Midbrain (tissue), 1 donor: ENCODE results near the gene TMEM204.

Source experiments
- DNase-seq: peaks from one replicate; lab custom pipeline; 2025; lab: John Stamatoyannopoulos, UW

Gene TMEM204

GRCh38 chr16:1538804-1539520, 5.5 kb downstream of the TMEM204 start:
- DNase-seq, result no peak

- no peak for DNase-seq
These were observed 6.5 kb downstream of the TMEM204 start for GRCh38 chr16:1539720-1540555.

DNA sequence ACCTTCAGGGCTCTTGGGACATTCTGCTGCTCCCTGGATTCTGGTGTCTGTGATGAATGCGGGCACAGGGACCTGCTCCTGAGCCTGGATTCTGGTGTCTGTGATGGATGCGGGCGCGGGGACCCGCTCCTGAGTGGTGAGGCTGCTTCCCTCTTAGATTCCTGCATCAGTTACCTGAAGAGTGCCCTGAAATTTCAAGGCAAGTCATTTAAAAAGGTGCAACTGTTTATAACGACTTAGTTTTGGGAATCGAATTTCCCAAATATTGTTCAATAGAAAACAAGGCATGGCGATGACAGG, 7.0 kb downstream of the TMEM204 start:
- no peak for DNase-seq

- DNase-seq, result no peak
These were observed 8.1 kb downstream of the TMEM204 start for GRCh38 chr16:1541293-1542165.

GRCh38 chr16:1542166-1542500, 8.7 kb downstream of the TMEM204 start:
- no peak for DNase-seq

GRCh38 chr16:1542533-1542932, 9.1 kb downstream of the TMEM204 start:
- no peak for DNase-seq

DNA sequence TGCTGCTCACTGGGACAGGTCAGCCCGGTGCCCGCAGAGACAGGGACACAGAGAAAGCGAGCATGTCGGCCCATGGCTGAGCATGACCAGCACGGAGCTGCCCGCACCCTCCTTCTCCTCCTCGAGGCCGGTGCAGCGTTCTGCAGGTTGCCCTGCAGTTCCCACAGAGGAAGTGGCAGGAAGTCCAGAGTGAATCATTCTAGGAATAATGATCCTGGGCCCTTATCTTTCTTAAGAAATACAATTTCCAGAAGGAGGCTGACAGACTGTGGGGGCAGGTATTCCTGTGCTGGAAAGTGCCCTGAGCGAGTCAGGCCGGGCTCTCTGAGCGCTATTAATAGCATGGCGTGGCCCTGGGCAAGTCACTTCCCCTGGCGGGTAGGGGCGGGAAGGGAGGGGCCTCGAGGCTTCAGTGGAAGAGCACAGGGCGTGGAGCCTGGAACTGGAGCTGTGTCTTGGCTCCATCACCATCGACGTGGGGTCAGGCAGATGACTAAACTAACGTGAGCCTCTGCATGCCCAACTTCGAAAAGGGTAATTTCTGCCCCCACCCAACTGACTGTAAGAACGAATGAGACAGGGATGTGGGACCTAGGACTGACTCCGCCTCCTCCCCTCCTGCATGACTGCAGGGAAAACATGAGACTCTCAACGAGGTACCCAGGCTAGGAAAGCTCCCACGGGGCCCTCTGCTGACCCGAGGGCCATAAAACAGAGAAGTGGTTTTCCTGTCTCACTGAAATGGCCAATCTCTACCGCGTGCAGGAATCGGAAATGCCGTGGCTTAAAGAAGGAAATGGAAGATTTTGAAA, 9.8 kb downstream of the TMEM204 start:
- DNase-seq, result no peak

DNA sequence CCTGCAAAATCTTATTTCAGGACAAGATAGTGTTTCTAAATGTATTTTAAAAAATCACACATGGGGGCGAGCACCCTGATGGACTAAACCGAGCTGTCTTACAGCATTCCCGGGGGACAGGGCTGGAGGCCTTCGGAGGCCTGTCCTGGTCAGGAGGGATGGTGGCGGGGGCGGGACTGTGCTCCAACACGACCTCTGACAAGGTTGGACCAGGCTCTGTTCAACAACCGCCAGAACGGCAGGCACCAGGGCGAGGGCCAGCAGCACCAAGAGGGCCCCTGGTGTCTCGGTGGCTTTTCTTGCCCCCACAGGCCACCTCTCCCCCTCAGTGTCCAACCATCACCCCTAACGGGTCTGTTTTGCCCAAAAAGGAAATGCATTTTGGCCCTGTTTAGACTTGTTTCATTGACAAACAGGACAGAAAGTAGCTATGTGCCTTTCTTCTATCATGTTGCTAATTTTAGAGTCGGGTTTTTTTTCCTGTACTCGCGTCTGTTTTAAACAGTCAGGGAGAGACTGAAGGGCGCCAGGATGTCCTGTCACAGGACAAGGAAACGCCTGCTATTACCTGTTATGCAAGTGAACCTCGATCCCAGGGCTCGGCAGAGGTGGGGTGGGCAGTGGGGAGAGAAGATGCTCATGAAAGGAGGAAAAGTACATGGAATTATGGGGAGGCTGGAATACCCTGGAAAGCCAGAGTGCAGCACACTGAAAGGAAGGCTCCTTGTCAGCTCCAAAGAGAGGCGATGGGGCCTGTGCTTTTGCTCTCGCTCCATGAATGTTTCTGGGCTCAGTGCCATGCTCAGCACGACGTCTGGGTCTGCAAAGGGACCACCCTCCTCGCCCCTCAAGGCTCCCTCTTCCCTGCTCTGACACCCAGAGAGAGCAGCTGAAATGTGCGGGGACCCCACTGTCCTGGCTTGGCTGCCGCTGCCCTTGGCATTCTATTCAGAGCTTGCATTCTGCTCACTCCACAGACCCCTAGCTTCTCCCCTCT, 11.9 kb downstream of the TMEM204 start:
- no peak for DNase-seq

GRCh38 chr16:1546430-1546829, 13.0 kb downstream of the TMEM204 start:
- DNase-seq, result no peak

DNA sequence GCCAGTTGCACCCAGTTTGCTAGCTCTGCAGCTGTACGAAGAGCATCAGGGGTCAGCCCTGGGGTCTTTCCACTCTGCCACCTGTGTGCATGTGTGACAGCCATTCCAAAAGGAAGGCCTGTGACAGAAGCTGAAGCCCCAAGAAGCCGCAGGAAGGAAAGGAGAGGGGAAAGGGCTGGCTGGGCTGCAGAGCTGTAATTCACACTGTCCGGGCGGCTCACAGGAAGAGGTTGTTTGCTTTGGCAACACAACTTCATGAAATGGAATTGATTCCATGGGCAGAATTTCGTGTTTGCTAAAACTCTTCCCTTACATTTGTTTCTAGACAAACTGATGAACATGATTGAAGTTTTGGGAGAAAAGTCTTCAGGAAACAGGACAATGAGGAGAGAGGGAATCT, 14.8 kb downstream of the TMEM204 start:
- no peak for DNase-seq

DNA sequence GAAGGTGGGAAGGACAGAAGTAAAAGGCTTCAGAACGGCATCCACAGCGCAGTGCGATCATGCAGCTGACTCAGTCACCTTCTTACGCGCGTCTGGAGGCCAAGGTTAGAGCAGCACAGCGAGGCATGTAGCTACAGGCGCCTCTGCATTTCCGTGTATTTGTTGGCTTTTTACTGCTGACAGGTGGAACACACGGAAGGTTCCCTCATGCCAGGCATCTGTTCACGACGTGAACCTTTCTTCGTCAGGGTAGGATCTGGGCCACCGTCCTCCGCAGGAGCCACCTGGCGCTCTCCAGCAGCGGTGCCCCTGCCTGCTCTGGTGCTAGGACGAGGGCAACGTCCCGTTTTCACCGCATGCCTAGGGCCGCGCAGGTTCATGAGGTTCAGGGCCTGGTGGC, 15.3 kb downstream of the TMEM204 start:
- no peak for DNase-seq

DNA sequence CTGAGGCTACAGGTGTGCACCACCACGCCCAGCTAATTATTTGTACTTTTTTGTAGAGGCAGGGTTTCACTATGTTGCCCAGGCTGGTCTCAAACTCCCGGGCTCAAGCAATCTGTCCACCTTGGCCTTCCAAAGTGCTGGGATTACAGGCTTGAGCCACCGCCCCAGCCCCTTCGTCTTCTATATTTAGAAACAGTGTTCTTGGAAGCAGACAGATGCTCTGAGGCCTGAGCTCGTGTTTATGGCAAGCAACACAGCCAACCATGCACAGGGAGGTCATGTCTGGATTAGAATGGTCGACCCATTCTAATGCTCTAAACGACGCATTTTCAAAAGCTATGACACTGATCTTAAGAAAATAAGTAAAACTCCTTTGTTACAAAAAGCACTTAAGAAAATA, 16.6 kb downstream of the TMEM204 start:
- no peak for DNase-seq

- DNase-seq, result no peak
These were observed 17.2 kb downstream of the TMEM204 start for GRCh38 chr16:1550696-1551095.

- no peak for DNase-seq
These were observed 17.7 kb downstream of the TMEM204 start for GRCh38 chr16:1551166-1551565.

DNA sequence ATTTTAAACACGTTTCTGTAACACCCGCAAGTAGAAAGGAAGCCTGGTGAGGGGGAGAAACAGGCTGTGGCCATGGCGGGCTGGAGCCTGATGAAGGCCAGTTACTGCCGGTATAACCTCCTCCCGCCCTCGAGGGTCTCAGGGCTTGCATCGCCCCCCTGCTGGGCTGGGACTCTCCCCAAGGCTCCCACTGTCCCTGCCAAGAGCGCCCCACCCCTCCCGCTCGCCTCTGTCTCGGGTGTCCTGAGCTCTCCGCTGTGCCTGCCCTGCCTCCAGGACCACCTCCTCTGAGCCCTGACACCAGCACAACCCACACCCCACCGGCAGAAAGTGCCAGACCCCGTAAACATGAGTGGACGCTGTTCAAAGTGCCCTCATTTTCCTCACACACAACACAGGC, 18.7 kb downstream of the TMEM204 start:
- DNase-seq, result no peak

DNA sequence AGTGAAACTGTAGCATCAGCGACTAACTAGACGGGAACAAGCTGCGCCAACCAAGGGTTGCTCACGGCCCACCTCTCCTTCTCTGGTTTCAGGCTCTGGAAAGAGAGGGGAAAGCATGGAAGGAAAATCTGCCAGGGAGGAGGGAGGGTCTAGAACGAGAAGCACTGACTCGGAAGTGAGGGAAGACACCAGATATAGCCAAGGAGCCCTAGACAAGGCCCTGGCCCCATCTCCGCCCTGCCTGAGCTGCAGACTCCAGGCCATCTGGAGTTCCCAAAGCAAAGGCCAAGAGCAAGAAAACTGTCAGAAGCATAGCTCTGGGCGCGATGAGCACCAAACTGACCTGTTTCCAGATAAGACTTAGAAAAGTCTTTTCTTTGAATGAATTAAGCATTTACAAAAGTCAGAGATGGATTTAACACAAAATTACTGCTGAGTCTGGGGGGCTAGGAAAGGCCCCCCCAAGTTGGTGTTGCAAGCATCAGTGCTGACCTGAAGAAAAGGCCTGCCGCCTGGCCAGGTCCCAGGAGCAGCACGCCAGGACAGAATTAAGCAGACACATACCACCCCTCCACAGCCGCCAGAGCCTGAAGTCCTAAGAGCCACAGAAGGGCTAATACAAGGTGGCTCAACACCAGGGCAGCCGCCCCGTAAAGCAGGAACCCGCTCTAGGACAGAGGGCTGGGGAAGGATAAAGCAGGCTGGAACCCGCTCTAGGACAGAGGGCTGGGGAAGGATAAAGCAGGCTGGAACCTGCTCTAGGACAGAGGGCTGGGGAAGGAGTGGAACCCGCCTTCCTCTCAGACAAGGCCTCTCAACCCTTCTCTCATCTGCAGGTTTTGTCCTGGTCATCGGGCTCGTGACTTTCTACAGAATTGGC, 20.7 kb downstream of the TMEM204 start:
- DNase-seq, result no peak

GRCh38 chr16:1554826-1555445, 21.5 kb downstream of the TMEM204 start:
- no peak for DNase-seq

- no peak for DNase-seq
These were observed 22.8 kb downstream of the TMEM204 start for GRCh38 chr16:1556254-1556653.

DNA sequence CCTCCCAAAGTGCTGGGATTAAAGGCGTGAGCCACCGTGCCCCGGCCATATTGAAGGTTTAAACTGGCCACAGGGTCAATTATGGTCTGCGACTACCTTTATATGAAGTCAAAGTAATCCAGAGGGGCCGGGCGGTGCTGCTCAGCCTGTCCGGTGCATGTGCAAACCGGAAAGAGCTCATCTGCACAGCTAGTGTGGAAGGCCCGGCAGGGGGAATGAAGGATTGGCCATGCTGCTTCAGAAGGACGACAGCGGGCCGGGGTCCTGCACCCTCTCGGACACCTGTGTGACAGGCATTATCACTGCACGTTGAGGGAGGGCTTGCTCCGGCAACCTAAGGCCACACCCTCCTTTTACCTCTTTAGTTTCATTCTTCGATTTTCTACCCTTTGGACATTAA, 23.6 kb downstream of the TMEM204 start:
- DNase-seq, result no peak
